Smooth muscle cell (in vitro differentiated cells): ENCODE measurements around the gene AGBL1. TPM values are rescaled to one million over a fixed set of nuclear protein-coding genes. Genes with fewer than 3 reads are reported as not detected.

Experiments used
- DNase-seq: peaks from one replicate; lab custom pipeline; 2025; ENCODE audit not compliant: unreplicated experiment; lab: John Stamatoyannopoulos, UW
- H2AFZ ChIP-seq: fragments of 200-600 bp; sonication (generic); 2 replicates; pipeline ENCODE4 v1.6.0; 2016; ENCODE audit warnings: antibody characterized with exemption, low read depth, mild to moderate bottlenecking
- H3F3A ChIP-seq: fragments of 200-600 bp; sonication (generic); 2 replicates; pipeline ENCODE4 v1.6.0; 2017; ENCODE audit warnings: antibody characterized with exemption, low read depth
- H3K27ac ChIP-seq: fragments of 200-600 bp; sonication (generic); 2 replicates; pipeline ENCODE4 v1.5.1; 2016; ENCODE audit warnings: low read depth, mild to moderate bottlenecking
- H3K27me3 ChIP-seq: fragments of 200-600 bp; sonication (generic); 2 replicates; pipeline ENCODE4 v1.6.1; 2016; ENCODE audit warnings: low read depth, mild to moderate bottlenecking
- H3K36me3 ChIP-seq: fragments of 200-600 bp; sonication (generic); 2 replicates; pipeline ENCODE4 v1.5.1; 2016; ENCODE audit warnings: low read depth
- H3K4me1 ChIP-seq: fragments of 200-600 bp; sonication (generic); 2 replicates; pipeline ENCODE4 v1.5.1; 2016; ENCODE audit warnings: low read depth
- H3K4me2 ChIP-seq: fragments of 200-600 bp; sonication (generic); 2 replicates; pipeline ENCODE4 v1.6.0; 2016; ENCODE audit warnings: mild to moderate bottlenecking
- H3K4me3 ChIP-seq: fragments of 200-600 bp; sonication (generic); 2 replicates; pipeline ENCODE4 v1.5.1; 2016; ENCODE audit warnings: mild to moderate bottlenecking
- H3K79me2 ChIP-seq: fragments of 200-600 bp; sonication (generic); 2 replicates; pipeline ENCODE4 v1.6.0; 2016; ENCODE audit warnings: low read depth, mild to moderate bottlenecking
- H3K9ac ChIP-seq: fragments of 200-600 bp; sonication (generic); 2 replicates; pipeline ENCODE4 v1.6.0; 2016; ENCODE audit warnings: low read depth
- H3K9me3 ChIP-seq: fragments of 200-600 bp; sonication (generic); replicated peaks from 2 replicates; pipeline ENCODE4 v1.5.1; 2016; ENCODE audit warnings: low read depth
- H4K20me1 ChIP-seq: fragments of 200-600 bp; sonication (generic); 2 replicates; pipeline ENCODE4 v1.6.0; 2016; ENCODE audit warnings: low read depth
- CTCF ChIP-seq: fragments of 200-600 bp; sonication (generic); IDR thresholded peaks from 2 replicates; pipeline ENCODE4 v1.5.1; 2017; ENCODE audit warnings: borderline replicate concordance, mild to moderate bottlenecking, antibody characterized with exemption; ENCODE audit not compliant: insufficient read depth, poor library complexity, severe bottlenecking
- whole genome bisulfite sequencing: methylation state at CpG from one replicate; pipeline ENCODE4 v1.1.7; 2016; ENCODE audit warnings: low lambda C conversion rate; 5-methylcytosine and 5-hydroxymethylcytosine counted together
- polyA plus RNA-seq: library from polyadenylated mRNA; unstranded; fragments of >200 nt; fragmentation: Nextera tagmentation; extraction: Ambion mirVana; gene quantifications from 2 replicates; pipeline ENCODE4 v1.2.1, GENCODE V29; 2016
- total RNA-seq: library from RNA; depleted of rRNA; stranded (reverse); fragments of >200 nt; gene quantifications from 2 replicates; pipeline ENCODE4 v1.2.3, GENCODE V29; 2014

AGBL1 gene
- total and polyA plus RNA-seq, 2 experiments from 2014 or later: not detected

GRCh38 chr15:86197770-86198169, 118.1 kb downstream of the AGBL1 start:
- Histone ChIP-seq H3K79me2 (no peaks in the 10 kb centered on the region), H3K4me1 (no peaks in the 10 kb centered on the region), H3K27me3 (no peaks in the 10 kb centered on the region), H3K9me3 (no peaks in the 10 kb centered on the region), H3K4me3 (no peak overlapping the region), H3K4me2 (no peak overlapping the region), H3K27ac (no peak overlapping the region), H2AFZ (no peak overlapping the region), H3K9ac (no peak overlapping the region), H3K36me3 (no peaks in the 10 kb centered on the region), H3F3A (no peaks in the 10 kb centered on the region), H4K20me1 (no peaks in the 10 kb centered on the region)
- TF ChIP-seq CTCF: no peak
- DNase-seq: no peak

- H3K4me1 ChIP-seq: no peaks in the 10 kb centered on the region
- no peaks in the 10 kb centered on the region for H3K9me3 ChIP-seq
- H3K9ac ChIP-seq: no peak overlapping the region
- H3K36me3 ChIP-seq: no peaks in the 10 kb centered on the region
- H4K20me1 ChIP-seq: no peaks in the 10 kb centered on the region
- H3K27ac ChIP-seq: no peak overlapping the region
- no peak overlapping the region for H2AFZ ChIP-seq
- no peak overlapping the region for H3K4me2 ChIP-seq
- H3K27me3 ChIP-seq: no peaks in the 10 kb centered on the region
- no peak for TF ChIP-seq CTCF
- 75% methylated on average over 7 of the region's 7 CpGs for WGBS
- H3F3A ChIP-seq: no peaks in the 10 kb centered on the region
- no peaks in the 10 kb centered on the region for H3K79me2 ChIP-seq
- no peak overlapping the region for H3K4me3 ChIP-seq
- no peak for DNase-seq
Observed at GRCh38 chr15:86199467-86200145, 119.9 kb downstream of the AGBL1 start.

GRCh38 chr15:86201313-86202008, 121.8 kb downstream of the AGBL1 start:
- Histone ChIP-seq H3K9ac (no peak overlapping the region), H3K27ac (no peak overlapping the region), H2AFZ (no peak overlapping the region), H3K27me3 (no peaks in the 10 kb centered on the region), H3K4me3 (no peak overlapping the region), H3F3A (no peaks in the 10 kb centered on the region), H4K20me1 (no peaks in the 10 kb centered on the region), H3K79me2 (no peaks in the 10 kb centered on the region), H3K36me3 (no peaks in the 10 kb centered on the region), H3K4me2 (no peak overlapping the region), H3K4me1 (no peaks in the 10 kb centered on the region), H3K9me3 (no peaks in the 10 kb centered on the region)
- 56% methylated on average over 3 of the region's 3 CpGs for WGBS
- no peak for TF ChIP-seq CTCF
- no peak for DNase-seq
